Left forelimb (tissue), 1 donor: ENCODE measurements around the gene TIMM10B.

Experiments used
- DNase-seq: peaks from one replicate; pipeline ENCODE4 v3.0.0-alpha.2; 2018; ENCODE audit warnings: low spot score

TIMM10B gene

DNA sequence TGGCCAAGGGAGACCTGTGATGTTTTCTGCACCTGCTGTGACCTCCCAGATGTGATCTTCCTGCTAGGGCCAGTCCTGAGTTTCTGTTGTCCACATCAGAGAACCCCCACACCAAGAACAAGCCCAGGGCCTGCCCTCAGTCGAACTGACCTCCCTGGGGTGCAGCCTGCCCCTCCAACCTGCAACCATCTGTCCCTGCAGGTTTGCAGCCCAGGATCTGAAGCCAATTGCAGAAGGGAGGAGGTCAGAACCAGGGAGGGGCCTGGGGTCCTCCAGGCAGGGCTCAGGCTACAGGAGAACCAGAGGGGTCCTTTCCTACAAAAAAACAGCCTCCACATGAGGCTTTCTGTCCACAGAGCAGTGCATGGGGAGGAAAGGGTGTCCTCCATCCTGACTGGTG lies 8.4 kb upstream of the TIMM10B start:
- DNase-seq, result no peak

DNA sequence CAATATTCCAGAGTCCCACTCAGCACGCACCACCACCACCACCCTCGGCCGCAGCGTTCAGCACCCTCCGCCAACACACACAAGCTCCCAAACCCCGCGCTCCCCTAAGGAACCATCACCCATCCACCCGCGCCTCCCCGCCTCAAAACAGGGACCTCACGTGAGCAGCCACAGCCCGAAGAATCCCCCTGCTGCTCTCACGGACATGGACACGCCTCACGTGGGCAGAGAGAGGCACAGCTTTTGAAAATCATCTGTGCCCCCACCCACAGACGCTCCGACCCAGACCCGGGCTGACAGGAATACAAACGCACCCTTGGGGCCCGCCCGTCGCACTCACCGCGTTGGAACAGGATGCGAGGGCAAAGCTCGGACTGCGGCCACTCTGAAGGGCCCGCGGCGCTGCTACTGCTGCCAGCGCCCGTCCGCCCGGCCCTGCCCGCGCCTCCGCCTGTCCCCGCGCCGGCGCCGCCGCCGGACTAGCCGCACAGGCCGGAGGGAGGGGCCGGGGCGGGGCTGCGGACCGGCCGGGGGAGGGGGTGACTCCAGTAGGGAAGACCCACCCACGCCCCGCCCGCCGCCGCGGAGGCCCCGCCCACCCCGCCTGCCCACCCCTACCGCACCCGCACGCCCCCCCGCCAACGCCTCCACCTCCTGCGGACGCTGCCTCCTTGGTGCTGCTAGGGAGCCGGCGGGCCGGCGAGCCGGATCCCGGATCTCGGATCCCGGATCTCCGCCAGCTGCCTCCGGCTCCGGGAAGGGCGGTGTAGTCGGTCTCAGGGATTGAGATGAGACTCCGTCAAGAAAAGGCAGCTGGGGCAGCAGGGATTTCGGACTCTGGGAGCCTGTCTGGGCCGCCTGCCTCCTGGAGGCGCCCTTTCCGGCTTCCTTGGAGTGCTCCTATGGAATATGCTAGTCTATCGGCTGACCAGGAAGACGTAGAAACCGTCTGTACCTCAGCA lies 7.6 kb upstream of the TIMM10B start, which contains the start of gene TRIM3:
TRIM3 (minus strand) TSS at position 491 of the 962 bp plus-strand sequence. CDS start 8,246 bp downstream, outside the sequence.
- peak; percentile 98 for DNase-seq

- no peak for DNase-seq
Measured at GRCh38 chr11:6474413-6474792, 6.9 kb upstream of the TIMM10B start.

- DNase-seq, result no peak
Measured at GRCh38 chr11:6474806-6475500, 6.3 kb upstream of the TIMM10B start.

DNA sequence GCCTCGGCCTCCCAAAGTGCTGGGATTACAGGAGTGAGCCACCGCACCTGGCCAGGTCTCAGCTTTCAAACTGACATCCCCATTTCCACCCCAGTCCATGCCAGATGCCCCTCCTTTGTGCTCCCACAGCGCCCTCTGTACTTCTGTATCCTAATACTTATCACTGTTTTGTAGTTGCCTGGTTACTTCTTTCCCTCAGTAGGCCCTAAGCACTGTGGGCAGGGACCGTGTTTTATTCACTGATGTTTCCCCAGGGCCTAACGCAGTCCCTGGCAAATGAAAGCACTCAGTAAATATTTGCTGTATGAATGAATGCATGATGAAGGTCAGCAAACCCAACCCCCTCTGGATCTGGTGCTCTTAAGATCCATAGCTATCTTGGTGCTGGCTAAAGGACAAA lies 5.4 kb upstream of the TIMM10B start:
- no peak for DNase-seq

- DNase-seq, result no peak
Measured at GRCh38 chr11:6476571-6476970, 4.7 kb upstream of the TIMM10B start.

GRCh38 chr11:6480299-6480914 lies 894 bp upstream of the TIMM10B start:
- DNase-seq, result no peak

DNA sequence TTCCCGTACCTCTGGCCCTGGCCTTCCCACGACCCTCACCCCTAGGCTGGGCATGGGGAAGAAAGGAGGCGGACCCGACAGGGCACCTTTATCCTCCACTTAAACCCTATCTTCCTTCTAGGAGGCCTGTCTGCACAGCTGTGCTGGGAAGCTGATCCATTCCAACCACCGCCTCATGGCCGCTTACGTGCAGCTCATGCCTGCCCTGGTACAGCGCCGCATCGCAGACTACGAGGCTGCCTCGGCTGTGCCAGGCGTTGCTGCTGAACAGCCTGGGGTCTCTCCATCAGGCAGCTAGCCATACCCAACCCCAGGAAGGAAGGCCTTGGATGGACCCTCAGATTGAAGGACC lies 599 bp downstream of the TIMM10B start:
- no peak for DNase-seq

DNA sequence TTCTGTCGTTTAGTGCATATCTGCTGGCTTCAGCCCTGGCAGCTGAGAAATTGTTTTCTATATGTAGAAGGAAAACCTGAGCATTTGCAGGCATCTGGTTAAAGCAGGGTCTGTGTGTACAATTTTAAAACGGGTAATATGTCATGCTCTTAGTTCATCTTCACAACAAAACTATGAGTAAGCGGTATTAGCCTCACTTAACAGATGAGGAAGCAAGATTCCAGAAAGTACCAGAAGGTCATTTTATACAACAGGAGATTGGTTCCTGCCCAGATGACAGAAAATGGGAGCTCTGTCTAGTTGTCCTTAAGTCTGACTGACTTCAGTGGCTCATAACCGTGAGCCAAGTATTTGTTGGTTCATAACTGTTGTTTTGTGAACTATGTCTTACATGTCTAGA lies 1.1 kb downstream of the TIMM10B start:
- DNase-seq, result no peak

GRCh38 chr11:6483015-6483414 lies 1.7 kb downstream of the TIMM10B start:
- DNase-seq, result no peak

GRCh38 chr11:6485661-6486060 lies 4.4 kb downstream of the TIMM10B start:
- DNase-seq, result no peak

DNA sequence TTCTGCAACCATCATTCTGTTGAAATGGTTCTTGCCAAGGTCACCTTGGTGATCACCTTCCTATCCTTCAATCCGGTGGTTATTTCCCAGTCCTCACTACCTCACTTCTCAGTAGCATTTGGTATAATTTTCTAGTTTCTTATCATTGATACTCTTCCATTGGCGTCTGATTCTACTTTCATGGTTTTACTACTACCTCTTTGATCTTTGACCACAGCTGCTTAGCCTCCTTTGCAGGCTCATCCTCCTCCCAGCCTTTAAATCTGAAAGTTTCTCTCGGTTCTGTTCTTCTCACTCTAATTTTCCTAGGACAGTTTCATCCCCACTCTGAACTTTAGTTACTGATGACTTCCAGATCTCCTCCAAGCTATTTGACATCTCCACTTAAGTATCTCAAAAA lies 5.0 kb downstream of the TIMM10B start:
- DNase-seq, result no peak

GRCh38 chr11:6486938-6487337 lies 5.6 kb downstream of the TIMM10B start:
- no peak for DNase-seq

GRCh38 chr11:6488342-6488741 lies 7.0 kb downstream of the TIMM10B start:
- no peak for DNase-seq

- no peak for DNase-seq
Measured at GRCh38 chr11:6488821-6489220, 7.5 kb downstream of the TIMM10B start.

DNA sequence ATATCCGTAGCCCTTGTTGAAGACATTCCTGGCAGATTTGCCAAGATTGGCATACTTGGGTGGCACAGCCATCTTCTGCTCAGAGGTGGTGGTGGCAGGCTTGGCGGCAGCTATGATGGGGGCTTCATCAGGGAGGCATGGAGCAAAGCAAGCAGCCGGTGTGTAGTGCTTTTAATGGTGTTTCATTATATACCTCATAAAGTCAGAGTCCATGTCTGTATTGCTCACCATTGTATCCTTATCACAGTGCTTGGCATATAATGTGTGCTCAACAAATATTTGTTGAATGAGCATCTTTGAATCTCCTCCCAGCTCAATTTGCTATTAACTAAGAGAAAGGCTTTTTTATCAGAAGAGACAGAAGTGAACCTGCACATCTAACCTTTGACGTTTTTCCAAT lies 8.0 kb downstream of the TIMM10B start:
- no peak for DNase-seq

GRCh38 chr11:6497069-6497839 lies 16.0 kb downstream of the TIMM10B start, which contains the start of gene DNHD1:
TSS of gene DNHD1 (plus strand) at chr11:6497280. CDS start at chr11:6498216, 936 bp downstream.
- no peak for DNase-seq

GRCh38 chr11:6498121-6498520 lies 16.8 kb downstream of the TIMM10B start:
- no peak for DNase-seq

GRCh38 chr11:6498544-6498943 lies 17.2 kb downstream of the TIMM10B start:
- DNase-seq, result no peak

DNA sequence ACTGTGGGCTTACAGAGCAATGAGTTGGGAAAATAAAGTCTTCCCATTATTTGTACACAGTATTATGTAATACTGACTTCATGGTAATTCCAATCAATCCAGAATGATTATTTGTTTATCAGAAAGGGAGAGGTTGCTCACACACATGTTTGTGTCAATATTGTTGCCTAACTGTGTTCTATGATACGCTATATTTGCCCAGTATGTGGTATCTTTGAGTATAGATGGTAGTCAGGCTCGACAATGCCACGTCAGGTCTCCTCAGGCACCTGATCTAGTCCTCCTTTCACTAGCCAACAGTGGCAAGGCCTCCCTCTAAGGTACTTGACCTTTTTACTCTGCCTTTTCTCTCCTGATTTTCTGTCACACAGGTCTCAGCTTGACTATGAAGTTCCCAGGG lies 21.1 kb downstream of the TIMM10B start:
- no peak for DNase-seq

- DNase-seq, result no peak
Measured at GRCh38 chr11:6504166-6504565, 22.9 kb downstream of the TIMM10B start.
